A549 (cell line): ENCODE measurements around the gene ADSS1.

ENCODE experiments used
- EP300 ChIP-seq, 2 experiments: fragments of >200 bp; sonication (Bioruptor Twin); formaldehyde crosslinking; IDR thresholded peaks; 2 replicates in 1 of 2; 3 replicates in 1 of 2; pipeline ENCODE4 v1.6.1; 2016 to 2017
- ESRRA ChIP-seq: fragments of 150-350 bp; IDR thresholded peaks from 2 replicates; pipeline ENCODE4 v1.6.1; 2014; ENCODE audit warnings: mild to moderate bottlenecking, low read length, borderline replicate concordance
- HOXB13 ChIP-seq: fragments of 250-450 bp; sonication (Bioruptor Pico); IDR thresholded peaks from 2 replicates; pipeline ENCODE4 v1.5.0; 2020; ENCODE audit warnings: low read depth, mild to moderate bottlenecking, moderate library complexity
- POLR2A ChIP-seq: IDR thresholded peaks from 2 replicates; pipeline ENCODE4 v1.6.1; 2012; ENCODE audit warnings: mild to moderate bottlenecking, low read length
- POLR2AphosphoS2 ChIP-seq: conservative IDR thresholded peaks from 2 replicates; pipeline ENCODE4 v1.6.1; 2012; ENCODE audit warnings: low read length, improper control_type of control experiment, inconsistent platforms
- RFX5 ChIP-seq: fragments of 450-650 bp; IDR thresholded peaks from 2 replicates; pipeline ENCODE4 v1.7.1; 2014; ENCODE audit warnings: antibody characterized with exemption, mild to moderate bottlenecking, moderate library complexity
- RNF2 ChIP-seq: fragments of 200-600 bp; sonication (generic); IDR thresholded peaks from 2 replicates; pipeline ENCODE4 v1.6.1; 2016; ENCODE audit warnings: low read depth, mild to moderate bottlenecking, antibody characterized with exemption, moderate library complexity, borderline replicate concordance
- SREBF2 ChIP-seq: fragments of 450-650 bp; IDR thresholded peaks from 2 replicates; pipeline ENCODE4 v1.6.1; 2014; ENCODE audit warnings: mild to moderate bottlenecking, moderate library complexity
- TP53 ChIP-seq: fragments of 250-450 bp; sonication (Bioruptor Pico); IDR thresholded peaks from 2 replicates; pipeline ENCODE4 v1.5.0; 2021; ENCODE audit warnings: mild to moderate bottlenecking, moderate library complexity
- TF ChIP-seq, protein P1 (sequence below): fragments of >200 bp; sonication (Bioruptor Twin); formaldehyde crosslinking; IDR thresholded peaks from 3 replicates; pipeline ENCODE4 v1.5.1; 2016
- TF ChIP-seq, protein P2 (sequence below): fragments of 250-450 bp; sonication (Bioruptor Pico); IDR thresholded peaks from 2 replicates; pipeline ENCODE4 v1.5.0; 2020; ENCODE audit warnings: low read depth, mild to moderate bottlenecking, moderate library complexity

DNA sequence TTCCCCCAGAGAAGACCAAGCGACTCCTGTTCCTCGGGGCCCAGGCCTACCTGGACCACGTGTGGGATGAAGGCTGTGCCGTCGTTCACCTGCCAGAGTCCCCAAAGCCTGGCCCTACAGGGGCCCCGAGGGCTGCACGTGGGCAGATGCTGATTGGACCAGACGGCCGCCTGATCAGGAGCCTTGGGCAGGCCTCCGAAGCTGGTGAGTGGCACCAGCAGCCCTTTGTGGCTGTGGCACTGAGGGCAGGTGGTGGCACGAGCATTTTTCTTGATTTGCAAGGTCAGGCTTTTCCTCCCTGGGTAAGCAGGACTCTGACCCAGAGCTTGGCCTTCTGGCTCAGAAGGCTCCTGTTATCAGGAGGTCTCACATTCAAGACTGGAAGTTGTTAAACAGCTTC is 31.6 kb downstream of the ADSS1 start:
- TF ChIP-seq EP300 (IDR thresholded peaks at IDR 0.05) (no peak), POLR2A (no peak), RFX5 (no peak), ESRRA (no peak), RNF2 (no peak), TP53 (no peak), HOXB13 (CRISPR knock-in tag) (no peak), POLR2AphosphoS2 (no peak), SREBF2 (no peak)
- TF ChIP-seq, protein P1, sequence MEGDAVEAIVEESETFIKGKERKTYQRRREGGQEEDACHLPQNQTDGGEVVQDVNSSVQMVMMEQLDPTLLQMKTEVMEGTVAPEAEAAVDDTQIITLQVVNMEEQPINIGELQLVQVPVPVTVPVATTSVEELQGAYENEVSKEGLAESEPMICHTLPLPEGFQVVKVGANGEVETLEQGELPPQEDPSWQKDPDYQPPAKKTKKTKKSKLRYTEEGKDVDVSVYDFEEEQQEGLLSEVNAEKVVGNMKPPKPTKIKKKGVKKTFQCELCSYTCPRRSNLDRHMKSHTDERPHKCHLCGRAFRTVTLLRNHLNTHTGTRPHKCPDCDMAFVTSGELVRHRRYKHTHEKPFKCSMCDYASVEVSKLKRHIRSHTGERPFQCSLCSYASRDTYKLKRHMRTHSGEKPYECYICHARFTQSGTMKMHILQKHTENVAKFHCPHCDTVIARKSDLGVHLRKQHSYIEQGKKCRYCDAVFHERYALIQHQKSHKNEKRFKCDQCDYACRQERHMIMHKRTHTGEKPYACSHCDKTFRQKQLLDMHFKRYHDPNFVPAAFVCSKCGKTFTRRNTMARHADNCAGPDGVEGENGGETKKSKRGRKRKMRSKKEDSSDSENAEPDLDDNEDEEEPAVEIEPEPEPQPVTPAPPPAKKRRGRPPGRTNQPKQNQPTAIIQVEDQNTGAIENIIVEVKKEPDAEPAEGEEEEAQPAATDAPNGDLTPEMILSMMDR = no peak
- TF ChIP-seq, protein P2, sequence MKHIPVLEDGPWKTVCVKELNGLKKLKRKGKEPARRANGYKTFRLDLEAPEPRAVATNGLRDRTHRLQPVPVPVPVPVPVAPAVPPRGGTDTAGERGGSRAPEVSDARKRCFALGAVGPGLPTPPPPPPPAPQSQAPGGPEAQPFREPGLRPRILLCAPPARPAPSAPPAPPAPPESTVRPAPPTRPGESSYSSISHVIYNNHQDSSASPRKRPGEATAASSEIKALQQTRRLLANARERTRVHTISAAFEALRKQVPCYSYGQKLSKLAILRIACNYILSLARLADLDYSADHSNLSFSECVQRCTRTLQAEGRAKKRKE (CRISPR knock-in tag) = no peak
